BLaER1 (cell line): ENCODE results near the gene CLIC2.
"Not testable (repeated sequence)": the region's sequence is repeated elsewhere in the genome, so short reads cannot be mapped to it uniquely, and the experiment has no call there.

Experiments
- H3K27ac ChIP-seq: shearing (Covaris generic); formaldehyde crosslinking; 2 replicates; pipeline ENCODE4 v1.8.1; 2022
- H3K27me3 ChIP-seq: shearing (Covaris generic); formaldehyde crosslinking; 2 replicates; pipeline ENCODE4 v1.8.1; 2022
- H3K36me3 ChIP-seq: shearing (Covaris generic); formaldehyde crosslinking; 2 replicates; pipeline ENCODE4 v1.8.1; 2022
- H3K4me1 ChIP-seq: shearing (Covaris generic); formaldehyde crosslinking; 2 replicates; pipeline ENCODE4 v1.8.1; 2022
- H3K4me2 ChIP-seq: shearing (Covaris generic); formaldehyde crosslinking; 2 replicates; pipeline ENCODE4 v1.8.1; 2022
- H3K4me3 ChIP-seq: shearing (Covaris generic); formaldehyde crosslinking; 2 replicates; pipeline ENCODE4 v1.8.1; 2022
- H3K9ac ChIP-seq: shearing (Covaris generic); formaldehyde crosslinking; 2 replicates; pipeline ENCODE4 v1.8.1; 2022
- H3K9me3 ChIP-seq: shearing (Covaris generic); formaldehyde crosslinking; 2 replicates; pipeline ENCODE4 v1.8.1; 2022
- H4K20me1 ChIP-seq: shearing (Covaris generic); formaldehyde crosslinking; 2 replicates; pipeline ENCODE4 v1.8.1; 2022
- Cebpa-rat ChIP-seq: shearing (Covaris generic); IDR thresholded peaks from 2 replicates; pipeline ENCODE4 v1.8.1; 2022

The CLIC2 gene

GRCh38 chrX:155330992-155331391 is 3.4 kb downstream of the CLIC2 start:
- H3K27ac ChIP-seq, result no peak overlapping the region
- no peak for TF ChIP-seq Cebpa-rat
- no peaks in the 10 kb centered on the region for H3K9me3 ChIP-seq
- H3K9ac ChIP-seq, result no peak overlapping the region
- no peak overlapping the region for H3K4me3 ChIP-seq
- no peak overlapping the region for H3K4me2 ChIP-seq
- H4K20me1 ChIP-seq, result no peaks in the 10 kb centered on the region
- H3K27me3 ChIP-seq, result peaks cover 35% of the 10 kb centered on the region
- no peaks in the 10 kb centered on the region for H3K4me1 ChIP-seq
- no peaks in the 10 kb centered on the region for H3K36me3 ChIP-seq

DNA sequence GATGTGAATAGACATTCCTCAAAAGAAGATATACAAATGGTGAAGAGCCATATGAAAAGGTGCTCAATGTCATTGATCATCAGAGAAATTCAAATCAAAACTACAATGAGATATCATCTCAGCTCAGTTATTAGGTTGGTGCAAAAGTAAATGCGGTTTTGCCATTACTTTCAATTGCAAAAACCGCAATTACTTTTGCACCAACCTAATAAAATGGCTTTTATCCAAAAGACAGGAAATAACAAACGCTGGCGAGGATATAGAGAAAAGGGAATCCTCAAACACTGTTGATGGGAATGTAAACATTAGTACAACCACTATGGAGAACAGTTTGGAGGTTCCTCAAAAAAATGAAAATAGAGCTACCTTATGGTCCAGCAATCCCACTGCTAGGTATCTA is 5.1 kb downstream of the CLIC2 start:
- no peaks in the 10 kb centered on the region for H3K4me1 ChIP-seq
- H3K4me3 ChIP-seq, result no peak overlapping the region
- no peak overlapping the region for H3K4me2 ChIP-seq
- peaks cover 26% of the 10 kb centered on the region for H3K27me3 ChIP-seq
- no peak for TF ChIP-seq Cebpa-rat
- no peak overlapping the region for H3K27ac ChIP-seq
- no peaks in the 10 kb centered on the region for H3K36me3 ChIP-seq
- H3K9me3 ChIP-seq, result no peaks in the 10 kb centered on the region
- H3K9ac ChIP-seq, result no peak overlapping the region
- H4K20me1 ChIP-seq, result no peaks in the 10 kb centered on the region

DNA sequence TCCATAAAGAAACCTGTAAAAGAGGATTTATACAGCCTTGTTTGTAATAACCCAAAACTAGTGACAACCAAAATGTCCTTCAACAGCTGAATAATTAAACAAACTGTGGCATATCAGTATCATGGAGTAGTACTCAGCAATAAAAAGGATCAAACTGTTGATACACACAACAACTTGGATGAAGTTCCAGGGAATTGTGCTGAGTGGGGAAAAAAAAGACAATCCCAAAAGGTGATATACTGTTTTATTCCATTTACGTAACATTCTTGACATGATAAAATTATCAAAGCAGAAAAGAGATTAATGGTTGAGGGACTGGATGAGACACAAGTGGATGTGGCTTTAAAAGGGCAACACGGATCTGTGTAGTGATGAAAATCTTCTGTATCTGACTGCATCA is 7.8 kb downstream of the CLIC2 start:
- H3K27me3 ChIP-seq, result peaks cover 18% of the 10 kb centered on the region
- H3K9me3 ChIP-seq, result no peaks in the 10 kb centered on the region
- H3K4me3 ChIP-seq, result no peak overlapping the region
- no peak overlapping the region for H3K9ac ChIP-seq
- H3K4me1 ChIP-seq, result no peaks in the 10 kb centered on the region
- no peak overlapping the region for H3K27ac ChIP-seq
- H3K36me3 ChIP-seq, result no peaks in the 10 kb centered on the region
- H4K20me1 ChIP-seq, result no peaks in the 10 kb centered on the region
- H3K4me2 ChIP-seq, result no peak overlapping the region
- TF ChIP-seq Cebpa-rat, result no peak

DNA sequence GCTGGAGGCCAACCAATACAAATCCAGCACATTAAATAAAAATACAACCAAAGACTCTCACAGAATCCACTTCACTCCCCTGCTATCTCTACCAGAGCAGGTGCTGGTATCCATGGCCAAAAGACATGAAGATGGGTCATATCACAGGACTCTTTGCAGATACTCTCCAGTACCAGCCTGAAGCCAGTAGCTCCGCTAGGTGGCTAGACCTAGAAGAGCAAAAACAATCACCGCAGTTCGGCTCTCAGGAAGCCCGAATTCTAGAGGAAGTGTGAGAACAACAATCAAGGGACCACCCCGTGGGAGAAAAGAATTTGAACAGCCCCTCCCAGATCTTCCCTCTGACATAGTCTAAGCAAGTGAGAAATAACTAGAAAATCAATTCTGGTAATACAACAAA is 20.2 kb downstream of the CLIC2 start:
- TF ChIP-seq Cebpa-rat, result no peak
- H3K27ac ChIP-seq, result no peak overlapping the region
- H3K4me2 ChIP-seq, result no peak overlapping the region

GRCh38 chrX:155313766-155314165 is 20.6 kb downstream of the CLIC2 start:
- no peak for TF ChIP-seq Cebpa-rat
- Histone ChIP-seq H3K9me3 (peaks cover 25% of the 10 kb centered on the region), H4K20me1 (no peaks in the 10 kb centered on the region), H3K4me1 (no peaks in the 10 kb centered on the region), H3K27me3 (peaks cover 60% of the 10 kb centered on the region), H3K27ac (no peak overlapping the region), H3K36me3 (no peaks in the 10 kb centered on the region), H3K4me2 (no peak overlapping the region), H3K4me3 (no peak overlapping the region), H3K9ac (no peak overlapping the region)

More for the DNA sequence above, 20.2 kb downstream of the CLIC2 start:
- Histone ChIP-seq H3K9me3 (peaks cover 29% of the 10 kb centered on the region), H4K20me1 (no peaks in the 10 kb centered on the region), H3K4me1 (no peaks in the 10 kb centered on the region), H3K36me3 (no peaks in the 10 kb centered on the region), H3K27me3 (peaks cover 65% of the 10 kb centered on the region), H3K4me3 (no peak overlapping the region), H3K9ac (no peak overlapping the region)

DNA sequence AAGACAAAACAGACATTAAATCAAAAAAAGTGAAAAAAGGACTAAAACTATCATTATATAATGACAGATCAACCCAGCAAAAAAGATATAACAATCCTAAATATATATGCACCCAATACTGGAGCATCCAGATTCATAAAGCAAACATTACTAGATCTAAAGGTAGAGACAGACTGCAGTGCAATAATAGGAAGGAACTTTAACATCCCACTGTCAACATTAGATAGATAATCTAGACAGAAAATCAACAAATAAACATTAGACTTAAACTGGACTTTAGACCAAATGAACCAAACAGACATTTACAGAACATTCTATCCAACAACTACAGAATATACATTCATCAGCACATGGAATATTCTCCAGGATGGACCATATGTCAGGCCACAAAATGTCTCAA is 40.6 kb downstream of the CLIC2 start:
- Histone ChIP-seq H3K27ac (no peak overlapping the region), H3K27me3 (peaks cover 27% of the 10 kb centered on the region), H3K4me3 (no peak overlapping the region), H3K4me1 (no peaks in the 10 kb centered on the region), H4K20me1 (no peaks in the 10 kb centered on the region), H3K9me3 (no peaks in the 10 kb centered on the region), H3K36me3 (no peaks in the 10 kb centered on the region), H3K9ac (no peak overlapping the region), H3K4me2 (no peak overlapping the region)
- TF ChIP-seq Cebpa-rat, result no peak

GRCh38 chrX:155279873-155280272 is 54.5 kb downstream of the CLIC2 start:
- Histone ChIP-seq H3K27me3 (peaks cover 39% of the 10 kb centered on the region), H3K4me3 (no peak overlapping the region), H3K27ac (no peak overlapping the region), H3K9ac (no peak overlapping the region), H3K4me2 (no peak overlapping the region), H4K20me1 (no peaks in the 10 kb centered on the region), H3K4me1 (no peaks in the 10 kb centered on the region), H3K9me3 (no peaks in the 10 kb centered on the region), H3K36me3 (no peaks in the 10 kb centered on the region)
- TF ChIP-seq Cebpa-rat, result no peak

DNA sequence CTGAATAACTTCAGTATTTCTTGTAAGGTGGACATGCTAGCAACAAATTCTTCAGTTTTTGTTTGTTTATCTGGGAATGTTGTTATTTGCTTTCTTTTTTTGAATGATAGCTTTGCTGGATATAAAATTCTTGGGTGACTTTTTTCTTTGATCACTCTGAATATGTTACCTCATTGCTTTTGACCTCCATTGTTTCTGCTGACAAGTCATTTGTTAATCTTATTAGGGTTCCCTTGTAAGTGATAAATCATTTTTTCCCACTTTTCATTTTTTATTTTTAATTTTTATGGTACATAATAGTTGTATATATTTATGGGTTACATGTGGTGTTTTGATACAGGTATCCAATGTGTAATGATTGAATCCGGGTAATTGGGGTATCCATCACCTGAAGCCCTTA is 63.4 kb downstream of the CLIC2 start:
- Histone ChIP-seq H3K9me3 (peaks cover 12% of the 10 kb centered on the region; the same call in 1 of the 2 replicates), H3K27ac (no peak overlapping the region), H3K27me3 (0 out of 2 replicates have a peak, but pooled peaks cover 4% of the 10 kb centered on the region), H3K4me2 (no peak overlapping the region), H3K36me3 (no peaks in the 10 kb centered on the region), H3K4me3 (no peak overlapping the region), H3K4me1 (no peaks in the 10 kb centered on the region), H4K20me1 (no peaks in the 10 kb centered on the region), H3K9ac (no peak overlapping the region)
- TF ChIP-seq Cebpa-rat, result no peak

GRCh38 chrX:155267995-155268394 is 66.4 kb downstream of the CLIC2 start:
- not testable (repeated sequence) for H3K27me3 ChIP-seq, H3K27ac ChIP-seq, H3K4me2 ChIP-seq, H3K36me3 ChIP-seq, H3K9ac ChIP-seq, H3K4me1 ChIP-seq, H4K20me1 ChIP-seq, H3K4me3 ChIP-seq
- H3K9me3 ChIP-seq, result peaks cover 12% of the 10 kb centered on the region; the same call in 1 of the 2 replicates

- H3K36me3 ChIP-seq, result no peaks in the 10 kb centered on the region
- H3K4me3 ChIP-seq, result no peak overlapping the region
- no peaks in the 10 kb centered on the region for H3K4me1 ChIP-seq
- peaks cover 7% of the 10 kb centered on the region; the same call in 1 of the 2 replicates for H3K9me3 ChIP-seq
- H4K20me1 ChIP-seq, result no peaks in the 10 kb centered on the region
- no peak for TF ChIP-seq Cebpa-rat
- no peak overlapping the region for H3K9ac ChIP-seq
- H3K27ac ChIP-seq, result no peak overlapping the region
- no peak overlapping the region for H3K4me2 ChIP-seq
- no peaks in the 10 kb centered on the region for H3K27me3 ChIP-seq
Observed at GRCh38 chrX:155266439-155266838, 68.0 kb downstream of the CLIC2 start.
